ENCODE results near the gene CAPNS1. TPM values are rescaled to one million over a fixed set of nuclear protein-coding genes. Genes with fewer than 3 reads are reported as not detected.

The CAPNS1 gene
- total RNA-seq, 1 experiment from 2014 or later, result 489 TPM

DNA sequence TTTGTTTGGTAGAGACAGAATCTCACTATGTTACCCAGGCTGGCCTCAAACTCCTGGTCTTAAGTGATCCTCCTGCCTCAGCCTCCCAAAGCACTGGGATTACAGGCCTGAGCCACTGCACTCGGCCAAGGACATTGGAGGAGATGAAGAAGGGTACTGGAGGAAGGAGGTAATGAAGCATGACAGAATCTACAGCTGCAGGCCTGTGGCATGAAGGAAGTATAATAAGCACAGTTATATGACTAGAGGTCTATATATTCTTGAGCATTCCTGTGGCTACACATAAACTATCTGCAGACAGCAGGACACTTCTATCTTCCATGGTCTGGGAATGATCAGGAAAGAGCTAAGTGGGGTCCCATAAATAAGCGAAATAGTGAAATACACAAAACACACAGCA is 56.4 kb downstream of the CAPNS1 start:
- ChIA-PET CTCF (no interaction called here), POLR2A (no interaction called here)
- no peaks in the 10 kb centered on the region for H3K4me1 Mint-ChIP-seq (ENCODE audit: low read depth, unreplicated experiment)
- H3K27me3 Mint-ChIP-seq (ENCODE audit: insufficient read depth, unreplicated experiment), result no peaks in the 10 kb centered on the region
- Histone ChIP-seq H3K27me3 (replicated peaks; ENCODE audit: control insufficient read depth, insufficient read depth, low read length) (no peaks in the 10 kb centered on the region), H3K9me3 (no peaks in the 10 kb centered on the region), H3K4me1 (no peaks in the 10 kb centered on the region), H3K36me3 (ENCODE audit: control insufficient read depth, insufficient read depth, low read length) (no peaks in the 10 kb centered on the region), H3K4me3 (ENCODE audit: low read depth, low read length) (no peak overlapping the region)
- DNase-seq, result no peak
- intact Hi-C loops (cut with micrococcal nuclease; ENCODE audit: unreplicated experiment), result no loop called here
- TF ChIP-seq, protein P1, sequence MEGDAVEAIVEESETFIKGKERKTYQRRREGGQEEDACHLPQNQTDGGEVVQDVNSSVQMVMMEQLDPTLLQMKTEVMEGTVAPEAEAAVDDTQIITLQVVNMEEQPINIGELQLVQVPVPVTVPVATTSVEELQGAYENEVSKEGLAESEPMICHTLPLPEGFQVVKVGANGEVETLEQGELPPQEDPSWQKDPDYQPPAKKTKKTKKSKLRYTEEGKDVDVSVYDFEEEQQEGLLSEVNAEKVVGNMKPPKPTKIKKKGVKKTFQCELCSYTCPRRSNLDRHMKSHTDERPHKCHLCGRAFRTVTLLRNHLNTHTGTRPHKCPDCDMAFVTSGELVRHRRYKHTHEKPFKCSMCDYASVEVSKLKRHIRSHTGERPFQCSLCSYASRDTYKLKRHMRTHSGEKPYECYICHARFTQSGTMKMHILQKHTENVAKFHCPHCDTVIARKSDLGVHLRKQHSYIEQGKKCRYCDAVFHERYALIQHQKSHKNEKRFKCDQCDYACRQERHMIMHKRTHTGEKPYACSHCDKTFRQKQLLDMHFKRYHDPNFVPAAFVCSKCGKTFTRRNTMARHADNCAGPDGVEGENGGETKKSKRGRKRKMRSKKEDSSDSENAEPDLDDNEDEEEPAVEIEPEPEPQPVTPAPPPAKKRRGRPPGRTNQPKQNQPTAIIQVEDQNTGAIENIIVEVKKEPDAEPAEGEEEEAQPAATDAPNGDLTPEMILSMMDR (IDR thresholded peaks at IDR 0.05; ENCODE audit: insufficient read depth in 1 of 2, low read depth in 1 of 2, low read length in 1 of 2, severe bottlenecking in 1 of 2, unreplicated experiment in 1 of 2), result no peak
- no TSS peak for BruUV-seq (replicated peaks)
- no peaks in the 10 kb centered on the region for H3K9me3 Mint-ChIP-seq (ENCODE audit: unreplicated experiment)
- H3K27ac Mint-ChIP-seq (ENCODE audit: unreplicated experiment), result no peak overlapping the region
- no peak overlapping the region for H3K4me3 Mint-ChIP-seq (ENCODE audit: unreplicated experiment)
- no peaks in the 10 kb centered on the region for H3K36me3 Mint-ChIP-seq (ENCODE audit: insufficient read depth, unreplicated experiment)

DNA sequence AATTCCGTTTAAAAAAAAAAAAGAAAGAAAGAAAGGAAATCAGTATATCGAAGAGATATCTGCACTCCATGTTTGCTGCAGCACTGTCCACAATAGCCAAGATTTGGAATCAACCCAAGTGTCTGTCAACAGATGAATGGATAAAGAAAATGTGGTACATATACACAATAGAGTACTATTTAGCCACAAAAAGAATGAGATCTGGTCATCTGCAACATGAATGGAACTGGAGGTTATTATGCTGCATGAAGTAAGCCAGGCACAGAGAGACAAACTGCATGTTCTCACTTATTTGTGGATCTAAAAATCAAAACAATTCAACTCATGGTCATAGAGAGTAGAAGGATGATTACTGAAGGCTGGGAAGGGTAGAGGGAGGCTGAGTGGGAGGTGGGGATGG is 58.3 kb downstream of the CAPNS1 start:
- H3K9me3 Mint-ChIP-seq (ENCODE audit: unreplicated experiment), result no peaks in the 10 kb centered on the region
- H3K9me3 ChIP-seq, result no peaks in the 10 kb centered on the region
- H3K4me1 ChIP-seq, result no peaks in the 10 kb centered on the region
- H3K4me3 Mint-ChIP-seq (ENCODE audit: unreplicated experiment), result no peak overlapping the region
- TF ChIP-seq, protein P1 (IDR thresholded peaks at IDR 0.05; ENCODE audit: insufficient read depth in 1 of 2, low read depth in 1 of 2, low read length in 1 of 2, severe bottlenecking in 1 of 2, unreplicated experiment in 1 of 2), result no peak
- no TSS peak for BruUV-seq (replicated peaks)
- no peaks in the 10 kb centered on the region for H3K36me3 Mint-ChIP-seq (ENCODE audit: insufficient read depth, unreplicated experiment)
- no peaks in the 10 kb centered on the region for H3K27me3 Mint-ChIP-seq (ENCODE audit: insufficient read depth, unreplicated experiment)
- H3K4me1 Mint-ChIP-seq (ENCODE audit: low read depth, unreplicated experiment), result no peaks in the 10 kb centered on the region
- no peaks in the 10 kb centered on the region for H3K36me3 ChIP-seq (ENCODE audit: control insufficient read depth, insufficient read depth, low read length)
- H3K27ac Mint-ChIP-seq (ENCODE audit: unreplicated experiment), result no peak overlapping the region
- intact Hi-C loops (cut with micrococcal nuclease; ENCODE audit: unreplicated experiment), result no loop called here
- ChIA-PET POLR2A (no interaction called here), CTCF (interaction anchor here (0.7 kb wide), 1 partner anchor 70 kb away, joined by 3 read pairs; no protein-coding TSS in a partner anchor)
- H3K27me3 ChIP-seq (replicated peaks; ENCODE audit: control insufficient read depth, insufficient read depth, low read length), result no peaks in the 10 kb centered on the region
- no peak overlapping the region for H3K4me3 ChIP-seq (ENCODE audit: low read depth, low read length)
- no peak for DNase-seq

Other genes starting within 250 kb of the CAPNS1 start
- 8.0 and 10.5 TPM in 2 replicates for gene NFKBID, start 239.5 kb upstream of the CAPNS1 start, total RNA-seq (2022)
- gene HCST, start 237.5 kb upstream of the CAPNS1 start, total RNA-seq (2022), result not detected in 2 replicates
- not detected in 2 replicates for gene TYROBP, start 231.8 kb upstream of the CAPNS1 start, total RNA-seq (2022)
- gene LRFN3, start 203.7 kb upstream of the CAPNS1 start, total RNA-seq (2022), result 10.2 and 12.4 TPM in 2 replicates
- gene SDHAF1, start 144.9 kb upstream of the CAPNS1 start, total RNA-seq (2022), result 26.2 and 28.1 TPM in 2 replicates
- 42.5 and 48.5 TPM in 2 replicates for gene SYNE4, start 131.3 kb upstream of the CAPNS1 start, total RNA-seq (2022)
- gene ALKBH6, start 125.9 kb upstream of the CAPNS1 start, total RNA-seq (2022), result 29.4 and 30.8 TPM in 2 replicates
- 1.7 and 2.2 TPM in 2 replicates for gene CLIP3, start 107.2 kb upstream of the CAPNS1 start, total RNA-seq (2022)
- 7.6 and 8.8 TPM in 2 replicates for gene THAP8, start 85.8 kb upstream of the CAPNS1 start, total RNA-seq (2022)
- 30.6 and 32.9 TPM in 2 replicates for gene WDR62, start 85.2 kb upstream of the CAPNS1 start, total RNA-seq (2022)
- gene OVOL3, start 28.9 kb upstream of the CAPNS1 start, total RNA-seq (2022), result not detected in 2 replicates
- gene POLR2I, start 25.2 kb upstream of the CAPNS1 start, total RNA-seq (2022), result 121 and 129 TPM in 2 replicates
- gene TBCB, start 24.6 kb upstream of the CAPNS1 start, total RNA-seq (2022), result 173 and 191 TPM in 2 replicates
- not detected in 2 replicates for gene COX7A1, start 12.4 kb downstream of the CAPNS1 start, total RNA-seq (2022)
- gene ZNF565, start 74.6 kb downstream of the CAPNS1 start, total RNA-seq (2022), result 3.8 and 4.1 TPM in 2 replicates
- 76.1 and 76.4 TPM in 2 replicates for gene ZNF146, start 75.0 kb downstream of the CAPNS1 start, total RNA-seq (2022)
- 3.5 and 4.0 TPM in 2 replicates for gene ZFP14, start 239.1 kb downstream of the CAPNS1 start, total RNA-seq (2022)